Glutamatergic neuron (in vitro differentiated cells): Measurements from ENCODE around the gene PAX3. TPM values are rescaled to one million over a fixed set of nuclear protein-coding genes. Genes with fewer than 3 reads are reported as not detected.

Experiments used
- DNase-seq: peaks from one replicate; pipeline ENCODE4 v3.0.0; 2022
- H3K27ac Mint-ChIP-seq: one replicate; pipeline ENCODE4 v1.8.0; 2020; ENCODE audit warnings: mild to moderate bottlenecking, mixed read lengths, inconsistent platforms; ENCODE audit not compliant: unreplicated experiment
- H3K27me3 Mint-ChIP-seq: one replicate; pipeline ENCODE4 v1.8.0; 2020; ENCODE audit warnings: mild to moderate bottlenecking, moderate library complexity, mixed read lengths, inconsistent platforms; ENCODE audit not compliant: unreplicated experiment
- H3K36me3 Mint-ChIP-seq: one replicate; pipeline ENCODE4 v1.8.0; 2020; ENCODE audit warnings: mild to moderate bottlenecking, mixed read lengths, inconsistent platforms; ENCODE audit not compliant: unreplicated experiment
- H3K4me1 Mint-ChIP-seq: one replicate; pipeline ENCODE4 v1.8.0; 2020; ENCODE audit warnings: mild to moderate bottlenecking, low read depth, mixed read lengths, inconsistent platforms; ENCODE audit not compliant: unreplicated experiment
- H3K4me3 Mint-ChIP-seq: one replicate; pipeline ENCODE4 v1.8.0; 2020; ENCODE audit warnings: mild to moderate bottlenecking, mixed read lengths, inconsistent platforms; ENCODE audit not compliant: unreplicated experiment
- H3K9me3 Mint-ChIP-seq: one replicate; pipeline ENCODE4 v1.8.0; 2020; ENCODE audit warnings: mild to moderate bottlenecking, moderate library complexity, mixed read lengths, inconsistent platforms; ENCODE audit not compliant: unreplicated experiment
- CTCF ChIP-seq: fragments of 200-600 bp; sonication (generic); IDR thresholded peaks from one replicate; pipeline ENCODE4 v1.5.0; 2021; ENCODE audit not compliant: partially characterized antibody, unreplicated experiment
- total RNA-seq: library from RNA; stranded (reverse); fragmentation: NEBNext Ultra II Directional; extraction: Animal tissue kit (Norgen Biotek cat#: 25700); gene quantifications from one replicate; pipeline ENCODE4 v1.2.1, GENCODE V29; 2021; ENCODE audit not compliant: unreplicated experiment

PAX3 gene
- total RNA-seq, 1 donor from 2014 or later: 31.2 TPM

DNA sequence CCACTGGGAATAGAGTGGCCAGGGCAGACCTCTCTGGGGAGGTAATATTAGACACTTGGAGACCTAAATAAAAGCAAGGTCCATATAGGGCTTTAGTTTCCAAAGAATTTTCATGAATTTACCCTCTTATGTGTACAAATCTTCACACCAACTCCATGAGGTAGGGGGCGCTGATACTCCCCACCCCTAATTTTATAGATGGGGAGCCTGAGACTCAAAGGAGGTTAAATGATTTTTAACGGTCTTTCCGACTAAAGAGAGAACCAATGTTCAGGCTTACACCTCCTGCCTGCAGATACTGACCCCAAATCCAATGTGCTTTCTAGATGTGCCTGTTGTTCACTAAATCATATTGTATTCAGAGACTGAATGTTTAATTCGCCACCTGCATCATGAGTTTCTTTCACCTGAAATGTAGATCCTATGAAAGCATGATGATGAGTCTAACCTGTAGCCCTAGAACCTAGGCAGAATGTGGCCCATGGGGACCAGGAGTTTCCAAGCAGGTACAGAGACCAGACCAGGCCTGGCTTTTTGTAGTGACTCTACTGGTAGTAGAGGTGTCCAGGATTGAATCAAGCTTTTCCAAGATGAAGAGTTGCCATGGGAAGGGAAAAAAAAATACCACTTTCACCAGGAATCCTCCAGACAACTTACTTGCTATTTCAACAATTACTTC lies 16.8 kb upstream of the PAX3 start:
- Mint-ChIP-seq H3K36me3 (peaks cover under 1% of the 10 kb centered on the region), H3K27me3 (peaks cover 32% of the 10 kb centered on the region), H3K4me3 (no peak overlapping the region), H3K9me3 (peaks cover 23% of the 10 kb centered on the region), H3K27ac (no peak overlapping the region), H3K4me1 (peaks cover 11% of the 10 kb centered on the region)
- TF ChIP-seq CTCF: peak; percentile 53
- no peak for DNase-seq

- H3K4me1 Mint-ChIP-seq: peaks cover 10% of the 10 kb centered on the region
- no peak for TF ChIP-seq CTCF
- H3K27ac Mint-ChIP-seq: no peak overlapping the region
- DNase-seq: no peak
- H3K4me3 Mint-ChIP-seq: no peak overlapping the region
- peaks cover 42% of the 10 kb centered on the region for H3K27me3 Mint-ChIP-seq
- H3K9me3 Mint-ChIP-seq: peaks cover 23% of the 10 kb centered on the region
- no peaks in the 10 kb centered on the region for H3K36me3 Mint-ChIP-seq
Observed at GRCh38 chr2:222313816-222314215, 15.0 kb upstream of the PAX3 start.

DNA sequence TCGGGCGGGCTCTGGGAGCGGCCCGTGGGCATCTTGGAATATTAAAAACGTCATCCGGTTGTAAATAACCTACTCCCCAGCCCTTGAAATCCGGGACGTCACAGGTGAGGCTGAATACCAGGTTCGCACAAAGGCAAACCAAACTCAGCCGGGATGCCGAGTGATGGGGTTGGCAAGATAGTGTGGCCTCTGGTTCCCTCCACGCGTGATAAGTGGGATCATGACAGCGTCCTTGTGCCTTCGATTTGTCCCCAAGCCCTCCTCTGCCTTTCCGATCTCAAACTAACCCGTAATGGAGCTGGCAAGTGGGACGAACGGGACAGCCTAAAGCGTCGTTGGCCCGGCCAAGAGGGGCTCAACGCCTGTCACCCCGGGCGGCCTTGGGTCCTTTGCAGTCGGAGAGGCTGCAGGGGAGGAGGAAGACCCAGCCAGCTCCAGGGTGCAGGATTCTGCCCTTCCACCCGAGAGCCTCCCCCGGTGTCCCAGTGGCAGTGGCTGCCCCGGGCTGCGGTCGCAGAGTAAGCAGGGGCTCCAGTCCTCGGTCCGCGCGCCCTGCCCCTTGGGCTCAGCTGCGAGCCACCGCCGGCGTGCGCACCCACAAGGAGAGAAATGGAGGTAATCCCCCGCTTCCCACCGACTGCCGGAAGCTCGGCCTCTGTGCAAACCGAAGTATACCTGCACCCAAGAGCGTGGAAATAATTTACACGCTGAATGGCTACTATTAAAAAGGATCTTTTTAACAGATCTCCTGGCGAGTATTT lies 13.4 kb upstream of the PAX3 start:
- no peaks in the 10 kb centered on the region for H3K36me3 Mint-ChIP-seq
- DNase-seq: no peak
- no peak for TF ChIP-seq CTCF
- H3K9me3 Mint-ChIP-seq: peaks cover 18% of the 10 kb centered on the region
- no peak overlapping the region for H3K27ac Mint-ChIP-seq
- peaks cover 12% of the 10 kb centered on the region for H3K4me1 Mint-ChIP-seq
- H3K27me3 Mint-ChIP-seq: peaks cover 44% of the 10 kb centered on the region
- H3K4me3 Mint-ChIP-seq: peak overlapping the region; percentile 84

GRCh38 chr2:222311319-222311977 lies 12.7 kb upstream of the PAX3 start:
- no peak overlapping the region for H3K4me3 Mint-ChIP-seq
- peaks cover 44% of the 10 kb centered on the region for H3K27me3 Mint-ChIP-seq
- H3K9me3 Mint-ChIP-seq: peaks cover 19% of the 10 kb centered on the region
- peaks cover 12% of the 10 kb centered on the region for H3K4me1 Mint-ChIP-seq
- H3K36me3 Mint-ChIP-seq: no peaks in the 10 kb centered on the region
- no peak for DNase-seq
- no peak for TF ChIP-seq CTCF
- no peak overlapping the region for H3K27ac Mint-ChIP-seq
